AG04450 (cell line): ENCODE measurements around the gene YAP1. TPM values are rescaled to one million over a fixed set of nuclear protein-coding genes. Genes with fewer than 3 reads are reported as not detected.

Source experiments
- CTCF ChIA-PET: fragments of 300-600, 350-600 bp; formaldehyde crosslinking; extraction: SDS; loops from one replicate; lab custom pipeline; 2022; ENCODE audit warnings: antibody characterized with exemption, inconsistent platforms; lab: Charles Lee
- POLR2A ChIA-PET: fragments of 350-600 bp; formaldehyde crosslinking; extraction: SDS; loops from one replicate; lab custom pipeline; 2021; ENCODE audit warnings: antibody characterized with exemption, inconsistent platforms; lab: Yijun Ruan, JAX
- DNase-seq: peaks from one replicate; pipeline ENCODE4 v3.0.0-alpha.2; 2011; ENCODE audit warnings: low read depth, low spot score
- H3K27ac ChIP-seq: one replicate; pipeline ENCODE4 v1.5.1; 2012; ENCODE audit warnings: low read depth, low read length, control low read depth
- H3K27me3 ChIP-seq: one replicate; pipeline ENCODE4 v1.6.0; 2012; ENCODE audit warnings: low read length; ENCODE audit not compliant: control insufficient read depth, insufficient read depth
- H3K4me3 ChIP-seq: 2 replicates; pipeline ENCODE4 v1.5.1; 2011; ENCODE audit warnings: mild to moderate bottlenecking, low read depth, low read length, control low read depth
- H3K9me3 ChIP-seq: 2 replicates; pipeline ENCODE4 v1.5.1; 2012; ENCODE audit warnings: low read length; ENCODE audit not compliant: control insufficient read depth, insufficient read depth
- CTCF ChIP-seq: IDR thresholded peaks from 2 replicates; pipeline ENCODE4 v1.5.1; 2011; ENCODE audit warnings: low read depth, low read length, control low read depth, inconsistent platforms
- polyA plus RNA-seq: library from polyadenylated mRNA; depleted of rRNA; stranded (reverse); fragments of >200 nt; gene quantifications from 2 replicates; pipeline ENCODE4 v1.2.3, GENCODE V29; 2011

Gene YAP1
- polyA plus RNA-seq, 1 experiment = 117 TPM

GRCh38 chr11:102240502-102240901 is 130.3 kb downstream of the YAP1 start:
- DNase-seq = no peak
- no peak for TF ChIP-seq CTCF
- Histone ChIP-seq H3K27ac (no peak overlapping the region), H3K9me3 (no peaks in the 10 kb centered on the region), H3K27me3 (no peaks in the 10 kb centered on the region), H3K4me3 (no peak overlapping the region)
- ChIA-PET POLR2A (no interaction called here), CTCF (no interaction called here)

- H3K27ac ChIP-seq = no peak overlapping the region
- CTCF ChIA-PET = no interaction called here
- TF ChIP-seq CTCF = no peak
These were observed 130.8 kb downstream of the YAP1 start for GRCh38 chr11:102241026-102241425.

GRCh38 chr11:102243399-102243884 is 133.2 kb downstream of the YAP1 start:
- Histone ChIP-seq H3K9me3 (no peaks in the 10 kb centered on the region; the same call in 1 of the 2 replicates), H3K4me3 (no peak overlapping the region), H3K27ac (no peak overlapping the region), H3K27me3 (no peaks in the 10 kb centered on the region)
- CTCF ChIA-PET = no interaction called here
- no peak for DNase-seq
- POLR2A ChIA-PET = no interaction called here
- no peak for TF ChIP-seq CTCF

More at GRCh38 chr11:102241026-102241425, 130.8 kb downstream of the YAP1 start:
- Histone ChIP-seq H3K27me3 (no peaks in the 10 kb centered on the region), H3K9me3 (no peaks in the 10 kb centered on the region), H3K4me3 (no peak overlapping the region)
- DNase-seq = no peak
- POLR2A ChIA-PET = no interaction called here

GRCh38 chr11:102244681-102245409 is 134.6 kb downstream of the YAP1 start:
- H3K27ac ChIP-seq = no peak overlapping the region

More at GRCh38 chr11:102244681-102245409, 134.6 kb downstream of the YAP1 start:
- TF ChIP-seq CTCF = no peak
- no peaks in the 10 kb centered on the region; the same call in 1 of the 2 replicates for H3K9me3 ChIP-seq
- ChIA-PET CTCF (interaction anchor here (0.6 kb wide), 1 partner anchor 17 kb away, joined by 3 read pairs; no protein-coding TSS in a partner anchor), POLR2A (no interaction called here)
- no peak for DNase-seq
- no peaks in the 10 kb centered on the region for H3K27me3 ChIP-seq
- no peak overlapping the region for H3K4me3 ChIP-seq
